Measurements from ENCODE around the gene MEIOB.

The MEIOB gene

GRCh38 chr16:1828645-1829410 is 43.1 kb downstream of the MEIOB start:
- DNase-seq = no peak

GRCh38 chr16:1826691-1827573 is 45.0 kb downstream of the MEIOB start, which contains the start of the genes FAHD1 and HAGH:
Gene FAHD1, plus strand, starts transcription at chr16:1827206. Its CDS starts 33 bp downstream, at chr16:1827239.
Gene HAGH, minus strand, starts transcription at chr16:1826825. Its CDS starts 38 bp downstream, at chr16:1826787.
- peak; percentile 86 to 92 for DNase-seq

- DNase-seq = peak; percentile 58 to 72
These were observed 45.9 kb downstream of the MEIOB start for GRCh38 chr16:1825864-1826690.

GRCh38 chr16:1825381-1825863 is 46.5 kb downstream of the MEIOB start:
- DNase-seq = no peak

GRCh38 chr16:1823821-1824220 is 48.1 kb downstream of the MEIOB start:
- DNase-seq = peak in 1 of 2 experiments; percentile 22

- DNase-seq = no peak
These were observed 49.2 kb downstream of the MEIOB start for GRCh38 chr16:1822801-1823200.

- no peak for DNase-seq
These were observed 49.9 kb downstream of the MEIOB start for GRCh38 chr16:1821861-1822611.

- no peak for DNase-seq
These were observed 51.0 kb downstream of the MEIOB start for GRCh38 chr16:1820946-1821290.

- no peak for DNase-seq
These were observed 51.6 kb downstream of the MEIOB start for GRCh38 chr16:1820096-1820945.

- DNase-seq = no peak
These were observed 52.4 kb downstream of the MEIOB start for GRCh38 chr16:1819611-1820010.

GRCh38 chr16:1818873-1819525 is 53.0 kb downstream of the MEIOB start:
- no peak for DNase-seq

- no peak for DNase-seq
These were observed 53.6 kb downstream of the MEIOB start for GRCh38 chr16:1818204-1818872.

- no peak for DNase-seq
These were observed 54.2 kb downstream of the MEIOB start for GRCh38 chr16:1817716-1818115.

GRCh38 chr16:1817276-1817589 is 54.7 kb downstream of the MEIOB start:
- DNase-seq = no peak

GRCh38 chr16:1816396-1817275 is 55.3 kb downstream of the MEIOB start:
- no peak for DNase-seq

GRCh38 chr16:1815461-1815860 is 56.5 kb downstream of the MEIOB start:
- DNase-seq = no peak

- peak; percentile 71 to 87 for DNase-seq
These were observed 59.2 kb downstream of the MEIOB start for GRCh38 chr16:1812732-1813163.

GRCh38 chr16:1810536-1810935 is 61.4 kb downstream of the MEIOB start:
- DNase-seq = no peak

- DNase-seq = no peak
These were observed 61.9 kb downstream of the MEIOB start for GRCh38 chr16:1810106-1810505.
